Brain pericyte (primary cell): Measurements from ENCODE around the gene FAM222B.
A peak's percentile ranks its signal among the peaks of the same experiment; 100 is the strongest.

Experiments used
- DNase-seq: peaks from one replicate; pipeline ENCODE4 v3.0.0-alpha.2; 2012; ENCODE audit warnings: low read depth, low spot score

The FAM222B gene

GRCh38 chr17:28774206-28774605 lies 68.4 kb downstream of the FAM222B start:
- DNase-seq = no peak

GRCh38 chr17:28773736-28774135 lies 68.9 kb downstream of the FAM222B start:
- no peak for DNase-seq

- DNase-seq = no peak
These were observed 77.6 kb downstream of the FAM222B start for GRCh38 chr17:28765038-28765437.

GRCh38 chr17:28763804-28764266 lies 78.8 kb downstream of the FAM222B start:
- no peak for DNase-seq

GRCh38 chr17:28763137-28763799 lies 79.3 kb downstream of the FAM222B start:
- no peak for DNase-seq

GRCh38 chr17:28760601-28761562 lies 81.7 kb downstream of the FAM222B start:
- no peak for DNase-seq

GRCh38 chr17:28759256-28759865 lies 83.2 kb downstream of the FAM222B start:
- no peak for DNase-seq

- no peak for DNase-seq
These were observed 84.0 kb downstream of the FAM222B start for GRCh38 chr17:28758411-28759121.

- no peak for DNase-seq
These were observed 86.4 kb downstream of the FAM222B start for GRCh38 chr17:28756049-28756804.

GRCh38 chr17:28755486-28755885 lies 87.1 kb downstream of the FAM222B start:
- no peak for DNase-seq

GRCh38 chr17:28751600-28752366 lies 90.8 kb downstream of the FAM222B start:
- DNase-seq = no peak

- DNase-seq = peak; percentile 85
These were observed 92.2 kb downstream of the FAM222B start for GRCh38 chr17:28750178-28751047.

- DNase-seq = no peak
These were observed 92.9 kb downstream of the FAM222B start for GRCh38 chr17:28749516-28750177.

GRCh38 chr17:28748852-28749515 lies 93.6 kb downstream of the FAM222B start:
- no peak for DNase-seq

- no peak for DNase-seq
These were observed 94.5 kb downstream of the FAM222B start for GRCh38 chr17:28747801-28748750.

GRCh38 chr17:28747051-28747691 lies 95.4 kb downstream of the FAM222B start:
- DNase-seq = no peak
